Glutamatergic neuron (in vitro differentiated cells): ENCODE measurements around the gene MVB12A. TPM values are rescaled to one million over a fixed set of nuclear protein-coding genes. Genes with fewer than 3 reads are reported as not detected.

Source experiments
- DNase-seq: peaks from one replicate; pipeline ENCODE4 v3.0.0; 2022
- H3K27ac Mint-ChIP-seq: one replicate; pipeline ENCODE4 v1.8.0; 2020; ENCODE audit warnings: mild to moderate bottlenecking, mixed read lengths, inconsistent platforms; ENCODE audit not compliant: unreplicated experiment
- H3K27me3 Mint-ChIP-seq: one replicate; pipeline ENCODE4 v1.8.0; 2020; ENCODE audit warnings: mild to moderate bottlenecking, moderate library complexity, mixed read lengths, inconsistent platforms; ENCODE audit not compliant: unreplicated experiment
- H3K36me3 Mint-ChIP-seq: one replicate; pipeline ENCODE4 v1.8.0; 2020; ENCODE audit warnings: mild to moderate bottlenecking, mixed read lengths, inconsistent platforms; ENCODE audit not compliant: unreplicated experiment
- H3K4me1 Mint-ChIP-seq: one replicate; pipeline ENCODE4 v1.8.0; 2020; ENCODE audit warnings: mild to moderate bottlenecking, low read depth, mixed read lengths, inconsistent platforms; ENCODE audit not compliant: unreplicated experiment
- H3K4me3 Mint-ChIP-seq: one replicate; pipeline ENCODE4 v1.8.0; 2020; ENCODE audit warnings: mild to moderate bottlenecking, mixed read lengths, inconsistent platforms; ENCODE audit not compliant: unreplicated experiment
- H3K9me3 Mint-ChIP-seq: one replicate; pipeline ENCODE4 v1.8.0; 2020; ENCODE audit warnings: mild to moderate bottlenecking, moderate library complexity, mixed read lengths, inconsistent platforms; ENCODE audit not compliant: unreplicated experiment
- CTCF ChIP-seq: fragments of 200-600 bp; sonication (generic); IDR thresholded peaks from one replicate; pipeline ENCODE4 v1.5.0; 2021; ENCODE audit not compliant: partially characterized antibody, unreplicated experiment
- total RNA-seq: library from RNA; stranded (reverse); fragmentation: NEBNext Ultra II Directional; extraction: Animal tissue kit (Norgen Biotek cat#: 25700); gene quantifications from one replicate; pipeline ENCODE4 v1.2.1, GENCODE V29; 2021; ENCODE audit not compliant: unreplicated experiment

MVB12A gene
- total RNA-seq, 1 donor from 2014 or later, result 38.8 TPM

- H3K4me3 Mint-ChIP-seq, result peak within 1 kb of the TSS; percentile 99
- H3K4me1 Mint-ChIP-seq, result peaks cover 10% of the 10 kb centered on the region
- H3K27me3 Mint-ChIP-seq, result peaks cover 5% of the 10 kb centered on the region
- H3K9me3 Mint-ChIP-seq, result peaks cover 6% of the 10 kb centered on the region
- no peaks in the 10 kb centered on the region for H3K36me3 Mint-ChIP-seq
- DNase-seq, result peak; percentile 99
- peak within 1 kb of the TSS; percentile 95 for H3K27ac Mint-ChIP-seq
- no peak for TF ChIP-seq CTCF
Measured at GRCh38 chr19:17470068-17470841, 50.4 kb downstream of the MVB12A start, which contains the start of gene SLC27A1. SLC27A1 (plus strand) TSS chr19:17470524; CDS start chr19:17470541, 17 bp downstream.

GRCh38 chr19:17471410-17472125, 51.7 kb downstream of the MVB12A start:
- no peak for TF ChIP-seq CTCF
- DNase-seq, result no peak
- H3K4me1 Mint-ChIP-seq, result peaks cover 12% of the 10 kb centered on the region
- no peaks in the 10 kb centered on the region for H3K36me3 Mint-ChIP-seq
- H3K27me3 Mint-ChIP-seq, result peaks cover 5% of the 10 kb centered on the region
- peak overlapping the region; percentile 94 for H3K4me3 Mint-ChIP-seq
- H3K27ac Mint-ChIP-seq, result peak overlapping the region; percentile 93
- peaks cover 6% of the 10 kb centered on the region for H3K9me3 Mint-ChIP-seq

- no peak overlapping the region for H3K27ac Mint-ChIP-seq
- H3K36me3 Mint-ChIP-seq, result no peaks in the 10 kb centered on the region
- no peak for TF ChIP-seq CTCF
- peaks cover 8% of the 10 kb centered on the region for H3K9me3 Mint-ChIP-seq
- peaks cover 5% of the 10 kb centered on the region for H3K27me3 Mint-ChIP-seq
- peaks cover 12% of the 10 kb centered on the region for H3K4me1 Mint-ChIP-seq
- DNase-seq, result no peak
- peak overlapping the region; percentile 25 for H3K4me3 Mint-ChIP-seq
Measured at GRCh38 chr19:17473041-17473440, 53.2 kb downstream of the MVB12A start.

Other genes starting within 250 kb of the MVB12A start
- 14.9 TPM for gene USE1, start 204.7 kb upstream of the MVB12A start, total RNA-seq
- gene OCEL1, start 193.8 kb upstream of the MVB12A start, total RNA-seq, result 23.4 TPM
- gene NR2F6, start 174.1 kb upstream of the MVB12A start, total RNA-seq, result 109 TPM
- not detected for gene USHBP1, start 155.3 kb upstream of the MVB12A start, total RNA-seq
- gene BABAM1, start 152.6 kb upstream of the MVB12A start, total RNA-seq, result 85.7 TPM
- 9.3 TPM for gene ANKLE1, start 138.1 kb upstream of the MVB12A start, total RNA-seq
- 14.1 TPM for gene ABHD8, start 116.6 kb upstream of the MVB12A start, total RNA-seq
- 80.7 TPM for gene MRPL34, start 114.2 kb upstream of the MVB12A start, total RNA-seq
- gene DDA1, start 110.5 kb upstream of the MVB12A start, total RNA-seq, result 81.2 TPM
- gene ANO8, start 85.2 kb upstream of the MVB12A start, total RNA-seq, result 98.8 TPM
- 61.2 TPM for gene GTPBP3, start 82.5 kb upstream of the MVB12A start, total RNA-seq
- gene PLVAP, start 42.7 kb upstream of the MVB12A start, total RNA-seq, result not detected
- not detected for gene CCDC194, start 25.9 kb upstream of the MVB12A start, total RNA-seq
- 1.4 TPM for gene BST2, start 14.4 kb upstream of the MVB12A start, total RNA-seq
- gene TMEM221, start 28.6 kb downstream of the MVB12A start, total RNA-seq, result not detected
- gene NXNL1, start 40.9 kb downstream of the MVB12A start, total RNA-seq, result not detected
- gene SLC27A1, start 50.5 kb downstream of the MVB12A start, total RNA-seq, result 16.9 TPM
- gene PGLS, start 91.6 kb downstream of the MVB12A start, total RNA-seq, result 66.0 TPM
- gene COLGALT1, start 135.6 kb downstream of the MVB12A start, total RNA-seq, result 74.5 TPM